GM10248 (cell line): ENCODE data around the gene TEKT3.

ENCODE experiments used
- CTCF ChIA-PET: fragments of 300-600 bp; sonication (Branson Sonifier 250); formaldehyde crosslinking; extraction: SDS; loops from one replicate; lab custom pipeline; 2021; ENCODE audit warnings: antibody characterized with exemption; lab: Yijun Ruan, JAX
- POLR2A ChIA-PET: fragments of 350-650 bp; sonication (Branson Sonifier 250); formaldehyde crosslinking; extraction: SDS; loops from one replicate; lab custom pipeline; 2020; ENCODE audit warnings: antibody characterized with exemption; lab: Yijun Ruan, JAX
- DNase-seq: peaks from one replicate; pipeline ENCODE4 v3.0.0; 2012; ENCODE audit errors: extremely low spot score
- CTCF ChIP-seq: IDR thresholded peaks from 2 replicates; pipeline ENCODE4 v1.5.1; 2012; ENCODE audit warnings: mild to moderate bottlenecking, low read depth; ENCODE audit errors: extremely low read depth, missing control alignments, control extremely low read depth

TEKT3 gene

DNA sequence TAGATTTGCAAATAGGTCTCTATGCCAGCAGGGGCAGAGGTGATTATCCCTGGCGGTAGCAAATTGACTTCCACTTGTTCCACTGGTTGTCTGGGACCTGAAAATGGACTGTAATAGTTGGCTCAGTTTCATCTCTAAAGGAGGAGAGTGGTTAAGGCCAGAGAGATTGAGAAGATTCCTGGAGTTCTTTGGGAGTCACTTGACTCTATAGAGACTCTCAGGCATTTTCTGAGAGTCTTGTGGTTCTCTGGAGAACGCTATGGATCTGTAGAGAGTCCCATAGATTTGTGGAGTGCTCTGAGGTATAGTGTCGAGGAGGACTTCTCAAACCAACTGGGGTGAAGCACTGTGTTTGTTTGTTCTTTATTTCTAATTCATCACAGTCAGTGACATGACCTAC, 67.4 kb downstream of the TEKT3 start:
- ChIA-PET CTCF (interaction anchor here (2.2 kb wide), 1 partner anchor 16 kb away, joined by 7 read pairs; no protein-coding TSS in a partner anchor), POLR2A (no interaction called here)
- no peak for DNase-seq
- TF ChIP-seq CTCF = no peak

DNA sequence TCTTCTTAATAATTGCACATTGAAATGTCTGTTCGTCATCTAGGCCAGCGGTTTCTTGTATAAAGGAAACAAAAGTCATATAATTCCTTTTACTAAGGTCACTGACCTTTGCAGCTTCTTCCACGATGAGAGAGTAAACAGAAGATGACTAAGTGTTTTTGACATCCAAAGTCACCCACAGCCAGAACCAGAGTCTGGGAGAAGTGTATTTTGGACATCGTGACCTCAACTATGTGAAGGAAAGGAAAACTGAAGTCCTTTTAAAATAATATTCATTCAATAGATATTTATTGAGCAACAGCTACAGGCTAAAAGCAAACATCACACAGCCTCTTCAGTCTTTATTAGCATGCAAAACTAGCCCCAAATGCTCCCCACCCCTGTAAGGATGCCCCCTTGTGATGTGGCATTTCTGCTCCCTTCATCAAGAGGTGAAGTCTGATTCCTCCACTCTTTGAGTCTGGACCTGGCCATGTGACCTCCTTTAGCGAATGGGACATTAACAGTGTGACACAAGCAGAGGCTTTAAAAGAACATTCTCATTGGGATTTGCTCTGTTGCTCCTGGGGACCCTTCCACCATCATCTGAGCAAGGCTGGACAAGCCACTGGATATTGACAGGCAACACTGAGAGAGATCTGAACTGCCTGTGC, 68.1 kb downstream of the TEKT3 start:
- ChIA-PET POLR2A (no interaction called here), CTCF (interaction anchor here (1.5 to 2.2 kb wide), 3 partner anchors 10 to 16 kb away, joined by 4 to 7 read pairs (median 6); no protein-coding TSS in a partner anchor)
- no peak for DNase-seq
- no peak for TF ChIP-seq CTCF

DNA sequence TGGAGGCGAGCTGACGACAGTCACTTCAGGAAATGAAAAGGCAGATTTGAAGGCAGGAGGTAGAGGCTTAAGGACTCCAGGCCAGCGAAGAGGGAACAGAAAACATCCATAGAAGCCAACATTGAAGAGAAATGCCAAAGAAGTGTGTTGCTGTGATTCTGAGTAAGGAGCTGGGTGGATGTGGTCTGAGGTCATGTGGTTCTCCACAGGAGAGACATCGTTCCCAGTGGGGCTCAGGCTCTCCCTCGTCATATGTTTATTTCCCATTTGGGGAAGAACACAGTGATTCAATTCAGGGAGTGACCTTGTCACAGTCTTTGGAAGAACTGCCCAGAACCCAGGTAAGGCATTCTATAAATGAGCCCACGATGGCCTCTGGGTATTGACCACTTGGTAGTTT, 69.7 kb downstream of the TEKT3 start:
- TF ChIP-seq CTCF = no peak
- CTCF ChIA-PET = interaction anchor here (1.8 kb wide), 1 partner anchor 9 kb away, joined by 6 read pairs; no protein-coding TSS in a partner anchor
- no peak for DNase-seq
- POLR2A ChIA-PET = no interaction called here

DNA sequence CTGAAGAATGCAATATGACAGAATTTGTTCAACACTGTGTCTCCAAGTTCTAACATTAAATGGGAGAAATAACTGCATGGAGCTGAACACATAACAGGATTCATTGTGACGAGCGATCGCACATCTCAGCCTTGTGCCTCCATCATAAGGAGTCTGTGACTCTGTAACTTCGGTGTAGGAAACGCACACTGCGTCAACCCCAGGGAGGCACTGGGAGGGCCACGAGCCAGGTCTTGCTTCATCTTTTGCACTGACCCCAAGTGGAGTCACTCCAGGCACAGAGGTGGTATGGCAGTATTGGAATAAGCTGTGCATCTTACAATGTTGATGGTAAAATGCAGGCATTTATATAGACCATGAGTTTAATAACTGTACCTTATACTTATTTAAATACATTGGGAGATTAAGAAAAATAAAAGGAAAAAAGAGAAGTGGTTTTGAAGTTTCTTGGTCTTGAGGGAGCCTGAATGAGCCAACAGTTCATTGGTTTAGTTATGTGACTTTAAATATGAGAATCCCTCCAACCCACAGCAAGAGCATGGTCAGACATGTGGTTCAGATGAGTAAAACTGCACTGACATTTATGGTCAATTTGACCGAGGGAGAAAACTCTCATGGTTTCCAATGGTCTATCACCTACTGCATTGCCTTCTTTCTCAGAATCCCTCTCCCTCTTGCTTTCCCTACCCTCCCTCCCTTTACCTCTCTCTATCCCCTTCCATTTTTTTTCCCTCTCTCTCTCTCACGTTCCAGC, 70.6 kb downstream of the TEKT3 start:
- ChIA-PET CTCF (no interaction called here), POLR2A (no interaction called here)
- TF ChIP-seq CTCF = no peak
- DNase-seq = no peak

DNA sequence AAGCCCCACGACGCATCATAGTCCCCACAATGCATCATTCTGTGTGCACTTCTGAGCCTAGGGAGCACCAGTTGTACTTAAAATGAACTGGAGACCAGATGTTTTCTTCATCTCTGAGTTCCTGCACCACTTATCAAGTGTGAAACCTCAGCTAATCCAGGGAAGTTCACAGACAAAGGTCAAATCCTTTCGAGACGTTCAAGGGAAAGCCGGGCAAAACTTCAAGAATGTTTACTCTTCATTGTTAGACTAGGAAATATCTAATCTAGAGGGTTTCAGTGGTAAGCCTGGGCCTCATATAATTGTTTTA, 71.7 kb downstream of the TEKT3 start:
- TF ChIP-seq CTCF = no peak
- POLR2A ChIA-PET = no interaction called here
- CTCF ChIA-PET = no interaction called here
- DNase-seq = no peak

- no peak for DNase-seq
- ChIA-PET CTCF (no interaction called here), POLR2A (no interaction called here)
- TF ChIP-seq CTCF = no peak
These were observed 72.2 kb downstream of the TEKT3 start for GRCh38 chr17:15269087-15269779.
